Fibroblast of skin of back (primary cell): ENCODE data around the gene EXOC3L4.
A peak's percentile ranks its signal among the peaks of the same experiment; 100 is the strongest.

ENCODE experiments used
- DNase-seq: peaks from one replicate; pipeline ENCODE4 v3.0.0-alpha.2; 2013

The EXOC3L4 gene

DNA sequence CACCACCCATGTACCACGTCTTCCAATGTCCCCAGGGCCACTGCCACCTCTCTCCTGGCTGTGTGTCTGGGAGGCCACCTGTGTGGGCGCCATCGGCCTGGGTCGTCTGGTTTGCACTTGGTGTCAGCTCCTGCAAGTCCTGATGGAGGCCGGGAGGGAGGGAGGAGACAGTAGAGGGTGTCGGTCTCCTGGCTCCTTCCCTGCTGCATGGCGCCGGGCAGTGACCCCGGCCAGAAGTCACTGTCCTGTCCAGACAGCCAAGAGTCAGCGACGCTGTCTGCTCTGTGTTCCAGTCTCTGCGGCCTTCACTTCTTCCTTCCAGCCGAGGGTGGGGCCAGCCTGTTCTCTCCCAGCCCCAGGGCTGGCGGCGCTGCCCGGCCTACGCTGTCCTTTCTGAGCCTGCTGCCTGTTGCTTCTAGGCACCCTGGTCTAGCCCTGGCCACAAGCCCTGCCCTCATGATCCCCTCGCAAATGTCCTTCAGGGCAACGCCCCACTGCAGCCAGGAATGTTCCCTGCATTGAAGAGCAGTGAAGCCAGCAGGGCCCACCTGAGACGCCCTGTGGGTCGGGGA is 23.5 kb upstream of the EXOC3L4 start:
- no peak for DNase-seq

DNA sequence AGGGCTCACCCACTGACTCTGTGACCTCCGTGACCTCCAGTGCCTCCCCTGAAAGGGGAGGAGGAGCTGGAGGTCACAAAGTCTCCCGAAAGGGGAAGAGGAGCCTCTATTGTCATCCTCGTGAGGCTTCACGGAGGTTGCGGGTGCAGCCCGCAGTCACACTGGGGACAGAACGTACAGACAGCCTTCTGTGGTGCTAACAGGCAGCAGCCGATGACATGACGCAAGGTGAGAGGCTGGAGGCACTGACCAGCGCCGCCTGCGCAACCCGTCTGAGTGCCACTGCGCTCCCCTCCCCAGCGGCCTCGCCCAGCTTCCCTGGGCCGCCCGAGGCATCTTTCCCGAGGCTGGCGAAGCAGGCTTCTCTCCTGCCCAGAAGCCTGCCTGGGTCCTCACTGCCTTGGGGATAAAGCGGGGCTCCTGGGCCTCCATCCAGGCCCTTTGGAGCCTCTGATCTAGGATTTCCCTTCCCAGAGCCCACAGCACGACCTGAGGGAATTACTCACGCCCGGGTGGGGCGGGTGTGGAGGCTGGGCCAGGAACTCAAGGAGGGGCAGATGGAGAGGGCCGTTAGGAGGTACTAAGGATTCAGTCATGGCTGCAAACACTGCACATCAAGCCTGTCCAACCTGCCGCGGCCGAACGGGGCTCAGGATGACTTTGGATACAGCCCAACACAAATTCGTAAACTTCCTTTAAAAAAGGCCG is 22.8 kb upstream of the EXOC3L4 start:
- no peak for DNase-seq

DNA sequence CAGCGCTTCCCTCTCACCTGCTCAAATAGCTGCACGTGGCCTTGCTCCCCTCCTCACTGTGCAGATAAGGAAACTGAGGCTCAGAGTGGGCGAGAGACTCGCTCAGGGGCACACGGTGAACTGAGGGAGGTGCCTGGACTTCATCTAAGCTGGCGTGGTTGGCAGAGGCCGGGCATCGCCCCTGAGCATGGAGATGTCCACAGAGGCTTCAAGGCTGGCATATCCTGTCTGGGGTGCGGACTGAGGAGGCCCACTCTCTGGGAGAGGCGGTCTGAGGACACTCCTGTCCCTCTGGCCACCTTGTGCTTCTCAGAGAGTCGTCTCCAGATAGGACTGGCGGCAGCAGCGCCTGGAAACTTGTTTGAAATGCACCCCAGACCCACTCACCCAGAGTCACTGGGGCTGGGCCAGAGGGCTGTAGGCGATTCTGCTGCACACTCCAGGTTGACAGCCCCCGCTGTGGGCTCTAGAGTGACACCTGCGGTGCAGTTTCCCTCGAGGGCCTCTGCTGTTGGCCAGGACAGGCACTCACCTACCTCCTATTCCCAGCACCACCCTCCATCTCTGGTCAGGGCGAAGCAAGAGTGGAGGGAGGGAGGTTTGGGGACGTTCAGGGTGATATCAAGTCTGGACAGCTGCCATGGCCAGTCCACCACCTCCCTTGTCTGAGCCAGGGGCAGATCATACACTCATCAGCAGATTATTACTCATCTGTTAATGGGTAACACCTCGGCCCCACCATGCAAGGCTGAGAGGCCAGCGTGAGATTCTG is 21.7 kb upstream of the EXOC3L4 start:
- DNase-seq: no peak

DNA sequence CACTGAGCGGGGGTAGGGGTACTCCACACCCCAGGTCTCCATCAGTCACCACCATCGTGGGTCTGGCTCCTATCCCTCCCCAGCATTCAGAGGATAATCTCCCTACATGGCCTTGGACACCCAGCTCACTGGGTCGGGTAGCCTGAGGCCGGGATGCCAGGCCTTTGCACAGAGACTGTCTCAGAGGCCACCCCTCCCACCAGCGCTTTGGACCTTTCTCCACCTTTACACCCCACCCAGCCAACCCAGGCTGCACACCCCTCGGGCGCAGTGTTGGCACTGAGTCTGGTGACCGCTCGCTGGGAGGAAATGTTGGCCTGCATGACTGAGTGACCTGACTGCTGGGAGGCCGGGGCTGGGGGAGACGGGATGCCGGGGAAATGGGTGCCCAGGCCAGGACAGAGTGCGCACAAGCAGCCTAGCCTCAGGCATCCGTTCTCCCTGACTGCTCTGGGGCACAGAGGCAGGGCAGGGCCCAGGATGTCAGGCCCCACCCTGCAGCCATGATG is 21.1 kb upstream of the EXOC3L4 start:
- DNase-seq: no peak

DNA sequence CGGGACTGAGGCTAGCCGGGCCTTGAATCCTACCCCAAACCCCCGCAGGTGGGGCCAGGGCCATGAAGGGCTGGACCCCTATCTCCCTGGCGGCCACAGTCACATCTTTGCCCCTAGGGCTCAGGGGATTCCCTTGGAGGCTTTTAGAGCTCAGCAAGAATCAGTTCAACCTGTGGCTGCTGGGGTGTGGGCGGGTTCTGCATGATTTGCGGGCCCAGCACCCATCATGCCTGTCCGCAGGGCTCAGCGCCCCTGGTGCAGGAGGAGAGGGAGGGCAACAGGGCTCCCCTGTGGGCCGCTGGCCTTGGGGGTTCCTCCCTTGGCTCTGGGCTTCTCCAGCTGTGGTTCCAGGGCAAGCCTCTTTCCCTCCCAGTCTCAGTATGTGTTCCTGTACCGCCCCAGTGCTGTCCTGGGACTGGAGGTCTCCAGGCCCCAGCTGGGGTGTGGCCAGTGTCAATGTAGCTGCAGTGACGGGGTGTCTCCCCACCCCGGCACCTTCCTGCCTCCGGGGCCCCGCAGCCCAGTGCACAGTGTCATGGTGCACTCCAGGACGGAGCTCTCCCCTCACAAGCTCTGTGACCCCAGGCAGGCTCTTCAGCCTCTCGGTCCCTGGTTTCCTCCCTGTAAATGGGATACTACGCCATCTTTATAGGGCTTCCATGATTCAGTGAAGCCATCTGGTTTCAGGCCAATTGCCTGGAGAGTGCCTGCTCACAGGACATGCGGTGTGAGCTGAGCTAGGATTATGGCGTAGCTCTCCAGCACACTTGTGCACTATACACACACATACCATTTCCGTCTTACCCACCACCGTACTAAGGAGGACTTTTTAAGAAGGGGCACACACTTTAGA is 20.4 kb upstream of the EXOC3L4 start:
- no peak for DNase-seq

DNA sequence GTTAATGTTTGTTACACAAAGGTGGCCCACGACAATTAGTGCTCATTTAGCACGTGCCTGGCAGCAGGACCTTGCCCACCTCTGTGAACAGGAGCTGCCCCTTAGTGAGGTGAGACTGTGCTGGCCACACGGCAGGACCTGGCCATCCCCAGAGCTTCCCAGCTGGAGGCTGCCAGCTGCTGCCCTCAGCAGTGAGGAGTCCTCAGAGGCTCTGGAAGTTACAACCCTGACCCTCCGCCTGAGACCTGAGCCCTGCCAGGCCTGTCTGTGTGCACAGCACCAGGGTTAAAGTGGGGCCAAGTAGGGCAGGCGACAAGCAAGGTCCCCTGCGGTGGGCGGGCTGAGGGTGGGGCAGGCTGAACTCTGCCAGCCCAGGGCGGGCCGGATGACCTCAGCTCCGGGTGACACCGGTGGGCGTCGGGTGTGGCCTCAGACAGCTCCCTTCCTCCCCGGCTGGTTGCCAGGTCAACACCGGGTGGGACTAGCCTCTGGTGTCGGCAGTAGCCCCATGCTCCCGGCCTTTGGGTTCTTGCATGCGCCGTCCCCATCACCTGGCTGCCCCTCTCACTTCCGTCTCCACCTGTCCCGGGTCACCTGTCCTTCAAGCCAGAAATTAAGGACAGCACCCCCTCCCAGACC is 19.7 kb upstream of the EXOC3L4 start:
- DNase-seq: no peak

DNA sequence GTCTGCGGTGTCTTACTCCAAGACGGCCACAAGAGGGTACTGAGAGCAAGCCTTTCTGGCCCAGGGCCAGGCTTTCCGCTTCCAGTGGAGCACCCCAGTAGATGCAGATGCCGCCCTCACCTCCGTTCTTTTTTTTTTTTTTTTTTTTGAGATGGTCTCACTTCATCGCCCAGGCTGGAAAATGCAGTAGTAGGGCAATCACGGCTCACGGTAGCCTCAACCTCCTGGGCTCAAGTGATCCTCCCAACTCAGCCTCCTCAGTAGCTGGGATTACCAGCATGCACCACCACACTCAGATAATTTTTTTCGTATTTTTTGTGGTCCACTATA is 16.1 kb upstream of the EXOC3L4 start:
- peak; percentile 66 for DNase-seq

DNA sequence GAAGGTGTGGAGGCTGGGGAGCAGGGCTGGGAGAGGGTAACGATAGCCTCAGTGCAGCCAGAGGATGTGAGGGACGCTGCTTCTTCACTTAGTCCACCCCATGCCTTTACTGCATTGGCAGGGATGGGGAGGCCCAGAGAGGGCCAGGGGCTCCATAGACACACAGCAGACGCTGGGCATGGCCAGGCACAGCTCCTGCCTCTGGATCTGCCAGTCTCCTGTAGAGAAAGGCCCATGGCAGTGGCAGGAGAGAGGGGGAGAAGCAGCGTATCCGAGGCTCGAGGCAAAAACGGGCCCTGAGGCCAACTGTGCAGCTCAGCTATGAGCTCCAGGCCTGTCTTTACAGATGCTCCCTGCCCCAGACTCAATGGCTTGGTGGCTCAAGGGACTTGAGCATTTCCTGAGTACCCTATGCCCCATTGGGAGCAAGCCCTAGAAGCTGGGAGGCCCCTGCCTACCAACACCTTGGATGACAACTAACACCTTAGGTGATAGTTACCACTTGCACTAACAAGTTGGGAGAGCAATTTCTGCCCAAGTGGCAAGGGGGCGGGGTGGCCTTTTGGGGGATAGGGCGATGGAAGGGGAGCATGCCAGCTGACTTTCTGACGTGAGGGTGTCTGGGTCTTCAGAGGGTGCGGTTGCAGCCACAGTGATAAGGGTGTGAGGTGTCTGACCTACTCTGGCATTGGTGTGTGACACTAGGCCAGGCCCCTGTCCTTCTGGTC is 15.5 kb upstream of the EXOC3L4 start:
- no peak for DNase-seq

DNA sequence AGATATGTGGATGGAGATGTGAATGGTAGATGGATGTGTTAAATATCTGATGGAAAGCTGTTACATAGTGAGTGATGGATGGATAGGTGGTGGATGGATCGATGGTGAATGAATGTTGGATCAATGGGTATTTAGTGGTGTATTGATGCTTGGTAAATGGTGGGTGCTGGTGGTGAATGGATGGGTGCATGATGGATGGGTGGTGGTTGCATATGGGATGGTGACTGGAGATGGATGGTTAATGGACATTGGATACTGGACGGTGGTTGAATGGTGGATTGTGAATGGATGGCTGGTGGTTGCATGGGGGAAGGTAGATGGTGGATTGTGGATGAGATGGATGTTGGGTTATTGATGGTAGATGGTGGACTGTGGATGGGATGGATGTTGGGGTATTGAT is 12.6 kb upstream of the EXOC3L4 start:
- DNase-seq: no peak

DNA sequence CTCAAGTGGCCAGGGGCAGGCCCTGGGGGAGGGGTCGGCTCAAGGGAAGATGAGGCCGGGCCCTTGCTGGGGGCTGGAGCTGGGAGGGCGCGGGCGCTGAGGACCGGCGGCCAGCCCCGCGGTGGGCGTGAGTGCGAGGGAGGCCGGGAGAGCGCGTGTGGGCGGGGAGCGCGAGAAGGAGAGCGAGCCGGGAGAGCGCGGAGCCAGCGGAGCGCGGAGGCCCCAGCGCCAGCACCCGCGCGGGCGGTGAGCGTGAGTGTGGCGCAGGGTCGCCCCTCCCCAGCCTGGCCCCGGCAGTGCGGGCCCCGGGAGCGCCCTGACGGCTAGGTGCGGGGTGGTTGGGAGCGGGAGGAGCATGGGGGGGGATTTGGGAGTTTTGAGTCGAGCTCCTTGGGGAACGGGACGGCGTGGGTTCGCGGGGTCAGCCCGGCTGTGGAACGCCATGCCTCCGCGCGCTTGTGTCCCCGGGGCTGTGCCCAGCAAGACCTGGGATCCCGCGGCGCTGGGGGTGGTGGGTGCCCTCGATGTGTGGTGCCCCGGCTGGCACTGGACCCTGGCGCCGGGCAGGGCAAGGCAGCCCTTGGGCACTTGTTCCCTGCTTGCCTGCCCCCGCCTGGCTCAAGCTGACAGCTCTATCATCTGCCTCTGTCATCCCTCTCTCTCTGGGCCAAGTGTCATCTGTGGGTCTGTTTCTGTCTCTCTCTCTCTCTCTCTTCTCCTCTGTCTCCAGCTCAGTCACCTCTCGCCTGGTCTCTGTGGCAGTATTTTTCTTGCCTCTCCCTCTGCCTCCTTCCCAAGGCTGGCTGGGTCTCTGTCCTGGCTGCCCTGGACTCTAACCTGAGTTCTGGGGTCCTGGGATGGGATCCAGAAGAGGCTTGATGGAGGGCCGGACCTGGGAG is 10.3 kb upstream of the EXOC3L4 start, which contains the start of gene LBHD2:
LBHD2 (plus strand) TSS at position 190 of the 899 bp plus-strand sequence. CDS start 1,803 bp downstream, outside the sequence.
- DNase-seq: no peak

DNA sequence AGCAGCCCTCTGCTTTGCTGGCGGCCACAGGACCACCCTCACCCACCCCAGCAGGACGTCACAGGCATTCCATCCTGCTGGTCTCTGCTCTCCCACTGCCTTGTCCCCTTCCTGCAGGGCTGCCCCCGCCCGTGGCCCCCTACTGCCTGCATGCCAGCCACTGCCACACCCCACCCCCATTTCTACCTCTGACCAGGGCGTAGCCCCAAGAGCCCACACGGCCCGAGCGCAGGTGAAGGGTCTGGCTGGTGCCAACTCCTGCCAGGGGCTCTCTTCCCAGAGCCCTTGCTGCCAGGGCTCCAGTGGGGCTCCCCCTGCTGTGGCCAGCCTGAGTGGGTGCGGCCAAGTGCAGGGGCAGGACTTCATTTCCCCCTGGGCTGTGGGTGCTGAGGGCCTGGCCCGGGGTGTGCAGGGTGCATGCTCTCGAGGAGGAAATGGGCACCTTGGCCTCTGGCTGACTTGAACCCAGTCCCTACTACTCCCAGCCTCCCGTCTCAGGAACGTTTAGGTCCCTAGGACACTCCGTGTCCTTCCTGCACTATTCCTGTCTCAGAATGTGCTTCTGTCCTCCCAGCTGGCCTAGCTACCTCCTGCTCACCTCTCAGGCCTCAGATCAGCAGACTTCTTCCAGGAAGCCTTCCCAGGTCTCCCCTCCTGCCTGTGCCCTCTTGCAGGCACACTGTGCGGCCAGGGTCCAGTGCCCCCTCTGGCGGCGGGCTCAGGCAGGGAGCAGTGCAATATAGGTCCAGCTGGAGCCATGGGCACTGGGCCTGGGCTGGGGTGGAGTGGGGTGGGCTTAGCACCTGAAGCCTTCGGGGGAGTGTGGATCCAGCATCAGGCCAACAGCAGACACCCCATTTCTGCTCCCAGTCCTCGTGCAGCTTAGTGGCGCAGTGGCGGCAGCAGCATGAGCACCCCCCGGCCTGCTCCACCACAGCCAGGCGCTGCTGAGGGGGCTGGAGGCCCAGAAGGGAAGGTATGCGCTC is 9.1 kb upstream of the EXOC3L4 start:
- DNase-seq: no peak

DNA sequence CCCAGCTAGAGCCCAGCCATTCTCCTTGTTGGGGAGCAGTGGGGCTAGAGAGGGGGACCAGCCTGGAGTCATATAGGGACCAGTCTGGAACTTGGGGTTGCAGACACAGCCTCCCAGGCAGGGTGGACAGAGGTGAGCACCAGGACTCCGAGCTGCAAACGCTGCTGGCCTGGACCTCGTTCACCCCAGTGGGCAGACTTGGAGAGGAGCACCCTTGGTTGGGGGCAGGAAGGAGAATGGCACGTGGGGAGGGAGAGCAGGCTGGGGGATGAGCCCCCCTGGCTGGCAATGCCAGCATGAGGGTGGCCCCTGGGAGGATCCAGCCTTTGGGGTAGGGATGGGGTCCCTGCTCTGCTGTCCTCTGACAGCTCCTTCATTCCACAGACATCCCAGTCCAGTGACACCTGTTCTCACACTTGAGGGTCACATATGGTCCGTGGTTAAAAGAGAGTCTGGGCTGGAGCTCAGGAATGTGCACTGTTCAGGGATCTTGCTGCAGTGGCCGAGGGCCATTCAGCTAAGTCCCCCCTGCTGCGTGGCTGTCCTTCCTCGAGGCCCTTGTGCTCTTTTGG is 7.7 kb upstream of the EXOC3L4 start:
- DNase-seq: no peak

DNA sequence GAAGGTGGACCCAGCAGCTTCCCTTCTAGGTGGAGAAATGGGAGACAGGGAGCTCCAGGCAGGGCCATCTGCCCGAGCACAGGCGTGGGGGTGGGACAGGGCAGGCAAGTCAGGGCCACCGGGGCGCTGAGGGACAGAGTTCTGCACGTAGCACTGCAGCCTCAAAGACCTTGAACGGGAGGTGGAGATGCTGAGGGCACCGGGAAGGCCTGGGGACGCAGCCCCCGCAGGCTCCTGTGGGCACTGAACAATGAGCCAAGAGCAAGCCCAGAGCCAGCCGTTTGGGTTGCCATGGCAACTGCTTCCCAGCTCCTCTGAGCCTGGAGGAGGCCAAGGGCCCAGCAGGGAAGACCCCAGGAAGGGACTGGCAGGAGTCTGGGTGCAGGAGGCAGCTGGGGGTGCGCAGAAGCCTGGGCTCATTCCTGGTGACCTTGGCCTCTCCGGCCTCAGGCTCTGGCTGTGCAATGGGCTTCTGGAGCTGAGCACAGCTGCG is 7.1 kb upstream of the EXOC3L4 start:
- DNase-seq: no peak

DNA sequence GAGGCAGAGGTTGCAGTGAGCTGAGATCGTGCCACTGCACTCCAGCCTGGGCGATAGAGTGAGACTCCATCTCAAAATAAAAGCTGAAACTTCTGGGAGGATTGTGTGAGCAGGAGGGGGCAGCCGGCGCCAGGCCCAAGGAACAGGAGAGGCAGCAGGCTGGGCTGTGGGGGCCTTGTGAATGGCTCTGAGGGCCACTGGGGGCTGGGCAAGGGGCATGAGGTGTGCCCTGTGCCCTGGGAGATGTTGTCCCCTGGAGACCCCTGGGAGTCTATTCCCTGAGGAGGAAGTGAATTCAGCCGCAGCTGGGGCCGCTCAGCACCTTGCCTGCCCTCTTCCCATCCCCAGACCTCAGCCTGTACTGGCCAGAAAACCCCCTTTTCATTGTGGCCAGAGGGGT is 5.6 kb upstream of the EXOC3L4 start:
- DNase-seq: no peak

DNA sequence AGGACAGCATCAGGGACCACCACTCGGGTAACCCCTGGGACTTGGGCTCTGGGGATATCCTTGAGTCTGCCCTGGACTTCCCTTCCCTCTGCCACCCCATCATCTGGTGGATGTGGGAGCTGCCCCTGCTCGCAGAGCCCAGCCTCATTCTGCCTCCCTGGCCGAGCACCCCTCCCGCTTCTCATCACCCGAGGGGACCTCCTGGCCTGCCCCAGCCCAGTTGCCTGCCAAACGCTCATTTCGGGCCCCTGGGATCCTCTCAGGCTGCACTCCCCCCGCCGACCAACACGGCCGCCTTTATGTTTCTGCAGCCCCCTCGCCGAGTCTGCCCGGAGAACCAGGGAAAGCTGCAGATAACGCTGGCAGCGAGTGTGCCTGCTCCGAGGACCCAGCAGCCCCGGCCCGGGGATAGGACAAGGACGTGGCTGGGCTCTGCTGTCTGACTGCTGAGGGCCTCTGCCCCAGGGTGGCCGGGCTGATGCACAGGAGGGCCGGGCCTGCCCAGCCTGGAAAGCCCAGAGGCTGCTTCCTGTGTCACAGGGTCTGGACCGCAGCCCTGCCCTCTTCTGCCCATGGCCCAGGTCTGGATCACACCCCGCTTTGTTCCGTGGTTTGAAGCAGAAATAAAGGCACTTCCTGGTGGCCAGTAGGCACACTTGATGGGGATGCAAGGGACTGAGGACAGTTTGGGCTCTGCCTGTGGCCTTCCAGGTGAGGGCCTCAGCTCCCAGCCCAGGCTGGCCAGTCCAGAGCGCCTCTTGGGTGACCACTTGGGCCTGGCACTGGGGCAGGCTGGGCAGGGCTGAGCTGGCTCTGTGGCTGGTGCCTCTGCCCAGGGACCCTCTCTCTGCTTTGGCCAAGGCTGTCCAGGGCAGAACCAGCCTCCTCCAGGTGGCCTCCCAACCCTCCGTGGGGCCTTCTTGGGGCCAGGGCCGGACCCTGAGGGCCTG is 4.9 kb upstream of the EXOC3L4 start:
- DNase-seq: no peak

DNA sequence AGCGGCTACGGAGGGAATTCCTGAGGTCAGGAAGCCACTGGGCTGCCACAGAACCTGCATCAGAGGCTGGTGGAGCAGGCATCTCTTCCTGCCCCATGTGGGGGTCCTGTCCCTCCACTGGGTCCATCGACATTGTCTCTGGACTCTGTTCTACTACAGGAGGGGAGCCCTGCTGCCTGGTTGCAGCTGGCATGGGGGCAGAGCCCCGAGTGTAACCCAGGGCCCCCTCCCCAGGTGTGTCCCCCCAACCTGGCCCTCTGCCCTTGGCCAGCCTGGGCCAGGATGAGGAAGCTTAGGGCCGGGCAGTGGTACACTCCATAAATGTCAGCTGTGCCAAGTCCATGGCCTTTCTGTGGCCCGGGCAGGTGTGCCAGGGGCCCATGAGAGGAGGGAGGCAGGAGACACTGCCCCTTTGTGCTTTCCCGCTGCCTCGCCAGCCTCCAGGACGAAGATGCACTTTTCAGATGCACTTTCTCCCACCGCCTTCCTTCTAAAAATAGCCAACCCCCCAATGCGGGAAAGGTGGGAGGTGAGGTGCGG is 4.0 kb upstream of the EXOC3L4 start:
- DNase-seq: no peak
